Activated CD4-positive, alpha-beta T cell treated with anti-CD3 and anti-CD28 coated beads, Interleukin-2, Interleukin-6, amounts not matched to agents 100 ng/mL and 50 ng/mL, durations not matched to agents 16 hours and 8 hours (primary cell): ENCODE data around the gene CDK5RAP2.
"Not testable (repeated sequence)": the region's sequence is repeated elsewhere in the genome, so short reads cannot be mapped to it uniquely, and the experiment has no call there.

Source experiments
- DNase-seq: peaks from one replicate; pipeline ENCODE4 v3.0.0-alpha.2; 2020

Gene CDK5RAP2

DNA sequence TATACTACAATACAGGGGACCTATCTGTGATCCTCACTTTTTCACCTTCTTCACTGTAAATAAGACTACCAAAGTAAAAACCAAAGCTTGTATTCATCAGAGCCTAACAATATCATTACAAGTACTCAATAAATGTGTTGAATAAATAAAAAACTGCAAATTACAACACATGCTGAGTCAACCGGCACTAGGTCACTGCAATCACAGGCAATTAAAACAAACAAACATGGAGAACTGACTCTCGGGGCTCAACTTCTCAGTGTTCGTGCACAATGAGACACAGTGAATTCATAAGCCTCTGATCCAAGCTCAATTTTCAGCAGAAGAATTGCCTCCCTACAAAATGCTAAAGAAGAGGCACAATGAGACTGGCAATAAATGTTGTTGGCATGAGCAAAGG, 69.2 kb downstream of the CDK5RAP2 start:
- no peak for DNase-seq

DNA sequence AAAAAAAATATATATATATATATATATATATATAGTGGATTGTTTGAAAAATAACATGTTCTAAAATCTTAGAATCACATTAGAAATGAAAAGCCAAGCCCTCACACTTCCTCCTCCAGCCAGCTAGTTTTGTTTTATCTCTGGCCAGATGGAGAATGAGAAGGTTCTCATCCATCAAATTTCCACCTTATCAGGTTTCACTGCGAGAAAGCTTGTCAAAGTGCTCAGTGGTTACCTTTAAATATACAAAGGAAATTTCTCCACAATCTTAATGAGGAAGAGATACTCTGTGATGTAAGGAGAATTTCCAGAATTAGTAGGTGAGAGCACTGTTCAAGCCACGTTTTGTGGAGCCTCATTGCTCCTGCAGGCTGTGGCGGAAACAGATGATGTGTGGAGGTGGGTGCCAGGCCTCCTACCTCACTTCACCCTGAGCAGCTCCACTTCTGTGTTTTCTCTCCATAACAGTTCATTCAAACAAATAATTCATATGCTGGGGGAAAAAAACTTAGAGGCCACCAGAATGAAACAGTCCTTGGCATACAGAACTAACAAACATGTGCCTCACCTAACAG, 71.9 kb downstream of the CDK5RAP2 start:
- no peak for DNase-seq

- peak; percentile 13 for DNase-seq
These were observed 74.8 kb downstream of the CDK5RAP2 start for GRCh38 chr9:120505186-120505585.

DNA sequence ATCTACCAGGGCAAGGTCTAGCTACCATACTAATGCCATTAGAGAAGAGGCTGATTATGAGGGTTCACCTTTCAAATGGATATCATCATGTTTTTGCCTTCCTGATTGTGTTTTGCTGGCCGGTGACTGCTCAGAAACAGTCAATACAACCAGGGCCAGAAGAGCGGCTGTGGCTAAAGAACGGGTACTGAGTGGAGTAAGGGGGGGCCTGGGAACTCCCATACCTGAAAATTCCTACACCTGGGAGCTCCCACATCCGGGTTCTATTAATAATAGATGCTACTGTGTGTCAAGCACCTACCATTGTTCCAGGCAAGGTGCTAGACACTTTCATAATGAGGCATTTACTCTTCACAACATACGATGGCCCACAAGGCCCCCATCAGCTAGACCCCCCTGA, 79.2 kb downstream of the CDK5RAP2 start:
- no peak for DNase-seq

- not testable (repeated sequence) for DNase-seq
These were observed 82.1 kb downstream of the CDK5RAP2 start for GRCh38 chr9:120497865-120498264.

DNA sequence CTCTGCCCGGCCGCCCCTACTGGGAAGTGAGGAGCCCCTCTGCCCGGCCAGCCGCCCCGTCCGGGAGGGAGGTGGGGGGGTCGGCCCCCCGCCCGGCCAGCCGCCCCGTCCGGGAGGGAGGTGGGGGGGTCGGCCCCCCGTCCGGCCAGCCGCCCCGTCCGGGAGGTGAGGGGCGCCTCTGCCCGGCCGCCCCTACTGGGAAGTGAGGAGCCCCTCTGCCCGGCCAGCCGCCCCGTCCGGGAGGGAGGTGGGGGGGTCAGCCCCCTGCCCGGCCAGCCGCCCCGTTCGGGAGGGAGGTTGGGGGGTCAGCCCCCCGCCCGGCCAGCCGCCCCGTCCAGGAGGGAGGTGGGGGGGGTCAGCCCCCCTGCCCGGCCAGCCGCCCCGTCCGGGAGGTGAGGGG, 83.5 kb downstream of the CDK5RAP2 start:
- not testable (repeated sequence) for DNase-seq

DNA sequence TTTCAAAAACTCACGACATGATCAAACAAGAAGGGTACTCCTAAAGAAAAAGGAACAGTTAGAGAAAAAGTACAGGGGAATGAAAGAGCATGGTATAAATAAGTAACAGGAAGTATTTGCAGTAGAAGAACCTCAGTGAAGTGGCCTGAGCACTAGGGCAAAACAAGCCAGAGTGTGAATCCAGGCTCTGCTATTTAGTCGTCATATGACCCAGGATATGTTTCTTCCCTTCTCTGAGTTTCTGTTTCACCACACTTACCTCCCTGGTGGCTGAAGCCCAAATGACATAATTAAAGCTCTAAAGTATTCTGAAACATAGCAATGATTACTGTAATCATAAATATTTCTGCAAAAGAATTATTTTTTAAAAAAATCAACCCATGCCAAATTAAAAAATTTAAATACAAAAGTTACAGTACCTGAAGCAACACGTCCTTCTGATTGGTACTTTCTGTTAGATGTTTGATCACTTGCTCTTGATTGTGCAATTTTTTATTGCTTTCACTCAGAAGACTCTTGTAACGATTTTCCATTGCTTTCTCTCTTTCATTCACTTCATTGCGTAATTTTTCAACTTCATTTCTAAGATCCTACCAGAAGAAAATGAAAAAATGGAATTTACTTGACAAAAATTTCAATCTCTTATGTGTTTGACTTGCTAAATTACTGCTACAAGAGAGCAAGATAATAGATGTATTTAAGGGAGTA, 88.9 kb downstream of the CDK5RAP2 start:
- DNase-seq = peak; percentile 32

GRCh38 chr9:120486835-120487234, 93.1 kb downstream of the CDK5RAP2 start:
- DNase-seq = no peak

DNA sequence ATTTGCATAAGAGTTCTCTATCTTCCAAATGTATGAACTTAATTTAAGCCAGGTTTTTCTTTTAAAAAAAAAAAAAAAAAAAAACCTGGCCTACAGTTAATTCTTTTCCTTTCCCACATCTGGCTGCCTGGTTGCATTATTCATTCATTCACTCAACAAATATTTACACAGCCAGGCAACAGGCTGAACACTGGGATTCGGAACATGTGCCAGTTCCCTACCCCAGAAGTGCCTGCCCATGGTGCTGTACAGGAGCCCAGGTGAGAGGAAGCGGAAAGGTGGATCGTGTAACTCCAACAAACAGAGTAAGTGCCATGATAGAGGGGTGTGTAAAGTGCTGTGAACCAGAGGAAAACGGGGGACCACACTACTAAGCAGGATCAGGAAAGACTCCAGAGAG, 93.6 kb downstream of the CDK5RAP2 start:
- DNase-seq = no peak

DNA sequence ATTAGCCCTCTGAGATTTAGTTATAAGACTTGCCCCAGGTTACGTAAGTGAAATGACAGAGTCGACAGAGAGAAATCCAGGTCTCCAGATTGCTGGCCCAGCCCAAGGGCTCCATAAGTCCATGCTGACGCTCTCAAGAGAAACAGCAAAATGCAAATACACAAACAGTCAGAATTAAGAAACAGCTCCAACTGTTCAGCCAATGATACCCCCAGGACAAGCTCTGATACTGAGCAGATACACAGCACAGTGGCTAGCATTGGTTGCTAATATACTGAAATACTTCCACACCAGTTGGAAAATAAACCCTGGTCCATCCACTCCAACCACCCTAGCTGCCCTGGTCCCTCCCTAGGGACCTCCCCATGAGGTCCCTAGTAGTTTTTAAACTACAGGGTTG, 94.2 kb downstream of the CDK5RAP2 start:
- DNase-seq = no peak

GRCh38 chr9:120484162-120484561, 95.8 kb downstream of the CDK5RAP2 start:
- no peak for DNase-seq

DNA sequence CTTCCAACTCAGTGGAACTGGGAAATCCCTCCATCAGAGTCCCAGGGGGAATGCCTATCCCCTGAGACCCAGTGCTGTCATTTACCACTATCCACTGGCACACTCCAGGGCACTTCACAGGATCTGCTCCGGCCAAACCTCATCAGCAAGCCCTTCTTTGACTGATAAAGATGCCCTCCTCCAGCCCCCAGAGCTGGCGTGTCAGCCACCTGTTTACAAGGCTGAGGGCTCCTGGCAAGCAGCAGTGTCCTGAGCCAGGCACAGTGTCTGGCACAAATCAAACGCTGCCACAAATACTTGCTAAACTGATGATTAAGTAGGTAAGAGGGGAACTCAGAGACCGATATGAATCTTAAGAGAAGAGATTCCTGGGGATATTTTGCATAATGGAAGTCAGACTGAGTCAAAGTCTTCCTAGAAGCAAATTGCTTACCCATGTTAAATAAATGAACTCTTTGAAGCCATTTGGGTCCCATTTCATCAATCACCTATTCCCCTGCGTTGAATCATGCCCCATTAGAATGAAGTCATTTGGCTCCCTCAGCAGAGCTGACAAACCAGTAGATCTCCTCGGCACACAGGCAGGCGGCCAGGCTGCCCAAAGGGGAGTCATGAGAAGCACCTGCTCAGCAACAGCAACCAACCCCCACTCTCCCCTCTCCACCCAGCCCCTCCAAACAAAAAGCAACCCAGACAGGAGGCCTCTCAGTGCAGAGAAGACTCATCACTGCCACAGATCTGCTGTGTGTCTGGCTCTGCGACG, 97.4 kb downstream of the CDK5RAP2 start:
- no peak for DNase-seq

DNA sequence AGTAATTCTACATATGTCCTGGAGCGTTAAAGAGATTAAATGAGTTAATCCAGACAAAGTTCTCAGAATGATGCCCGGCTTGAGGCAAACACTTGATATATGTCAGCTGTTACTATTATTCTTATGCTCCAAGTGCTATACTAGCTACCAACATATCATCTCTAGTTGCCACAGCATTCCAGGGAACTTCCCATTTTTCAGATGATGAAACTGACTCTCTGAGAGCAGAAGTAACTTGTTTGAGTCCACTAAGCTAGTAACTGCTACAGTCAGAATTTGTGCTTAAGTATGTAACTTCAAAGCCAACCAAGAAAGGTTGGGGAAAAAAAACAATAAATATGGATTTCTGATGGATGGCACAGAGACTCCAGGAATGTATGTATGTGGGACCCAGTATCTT, 98.1 kb downstream of the CDK5RAP2 start:
- no peak for DNase-seq

- DNase-seq = no peak
These were observed 98.7 kb downstream of the CDK5RAP2 start for GRCh38 chr9:120481248-120481647.

- DNase-seq = no peak
These were observed 99.3 kb downstream of the CDK5RAP2 start for GRCh38 chr9:120480707-120481106.

DNA sequence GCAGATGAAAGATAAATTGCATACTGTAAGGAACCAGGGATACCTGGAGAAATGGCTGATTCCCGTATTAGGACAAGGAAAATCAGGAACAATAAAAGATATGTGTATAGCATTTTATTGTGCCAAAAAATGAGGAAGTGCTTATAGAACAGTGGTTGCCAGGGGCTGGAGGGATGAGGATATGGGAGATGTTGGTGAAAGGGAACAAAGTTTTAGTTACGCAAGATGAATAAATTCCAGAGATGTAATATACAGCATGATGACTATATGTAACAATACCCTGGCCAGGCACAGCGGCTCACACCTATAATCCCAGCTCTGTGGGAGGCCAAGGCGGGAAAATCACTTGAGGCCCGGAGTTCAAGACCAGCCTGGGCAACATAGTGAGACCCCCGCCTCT, 101.8 kb downstream of the CDK5RAP2 start:
- no peak for DNase-seq

DNA sequence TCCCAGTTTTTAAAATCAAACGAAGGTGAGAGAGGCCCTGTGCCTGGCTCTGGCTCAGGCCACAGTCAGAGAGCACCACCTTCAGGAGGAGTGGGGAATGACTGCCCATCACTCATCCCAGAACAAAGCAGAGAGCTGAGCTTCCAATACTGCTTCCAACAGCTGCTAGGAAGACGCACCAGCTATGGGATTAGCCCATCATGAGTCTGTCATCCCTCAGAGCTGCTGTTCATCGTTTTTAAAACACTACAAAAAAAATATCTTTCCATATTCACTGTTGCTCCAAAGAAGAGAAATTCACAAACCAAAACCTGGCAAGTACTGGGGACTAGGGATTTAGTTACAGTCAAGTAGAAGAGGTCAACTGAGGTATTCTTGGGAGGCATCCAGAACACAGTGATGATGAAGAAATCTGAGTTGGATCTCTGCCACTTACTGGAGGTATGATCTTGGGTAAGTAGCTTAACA, 102.4 kb downstream of the CDK5RAP2 start:
- DNase-seq = peak; percentile 42

DNA sequence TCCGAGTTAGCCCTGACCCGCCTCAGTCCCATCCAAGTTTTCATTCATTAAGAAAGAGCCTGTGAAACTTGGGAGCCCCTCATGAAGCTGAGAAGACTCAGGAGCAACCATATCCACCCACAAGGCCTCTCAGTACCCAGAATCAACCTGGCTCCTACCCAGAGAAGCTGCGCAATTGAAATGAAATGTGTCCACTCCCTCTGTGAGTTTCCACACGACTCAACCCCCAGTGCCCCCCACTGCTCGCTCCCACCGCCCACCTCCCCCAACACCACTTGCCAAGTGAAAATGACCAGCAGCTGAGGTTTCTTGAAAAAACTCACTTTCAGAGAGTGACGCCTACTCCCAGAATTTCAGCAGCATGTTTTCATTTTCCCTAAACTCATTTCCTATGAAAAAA, 104.6 kb downstream of the CDK5RAP2 start:
- no peak for DNase-seq

- DNase-seq = no peak
These were observed 105.2 kb downstream of the CDK5RAP2 start for GRCh38 chr9:120474591-120475243.

- DNase-seq = no peak
These were observed 106.4 kb downstream of the CDK5RAP2 start for GRCh38 chr9:120473608-120474007.

- no peak for DNase-seq
These were observed 114.1 kb downstream of the CDK5RAP2 start for GRCh38 chr9:120465685-120466407.

DNA sequence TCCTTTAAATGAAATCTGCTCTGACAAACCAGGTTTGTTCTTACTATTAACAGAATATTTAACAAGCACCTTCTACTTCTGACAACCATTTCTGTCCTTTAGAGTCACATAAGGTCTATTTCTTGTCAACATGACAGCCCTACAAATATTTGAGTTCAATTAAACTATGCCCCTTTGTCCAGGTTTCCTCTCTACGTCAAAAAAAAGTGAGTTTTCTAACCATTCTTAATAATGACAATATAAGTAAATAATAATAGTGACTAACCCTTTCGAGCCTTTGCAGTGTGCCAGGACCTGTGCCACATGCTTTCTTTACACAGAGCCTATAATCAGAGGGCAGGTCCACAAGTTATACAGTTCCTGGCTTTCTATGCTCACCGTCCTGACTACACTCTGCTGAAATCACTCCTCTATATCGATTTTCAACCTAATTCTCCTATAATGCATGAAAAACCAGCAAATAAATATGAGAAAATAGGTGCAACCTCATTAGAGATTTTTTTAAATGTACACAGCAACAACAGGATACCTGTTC, 115.0 kb downstream of the CDK5RAP2 start:
- no peak for DNase-seq
